Measurements from ENCODE around the gene VWF.

Gene VWF

GRCh38 chr12:6065863-6066199 is 58.6 kb downstream of the VWF start:
- Histone ChIP-seq H3K4me3 (ENCODE audit: low read depth, low read length) (no peak overlapping the region), H3K9me3 (ENCODE audit: control insufficient read depth, insufficient read depth, low read length) (no peaks in the 10 kb centered on the region), H3K4me1 (ENCODE audit: control insufficient read depth, insufficient read depth, low read length) (no peaks in the 10 kb centered on the region; the same call in 1 of the 2 replicates), H3K27me3 (ENCODE audit: control insufficient read depth, insufficient read depth, low read length) (no peaks in the 10 kb centered on the region), H3K9ac (ENCODE audit: low read depth, low read length) (no peak overlapping the region), H3K27ac (ENCODE audit: low read depth, low read length) (no peak overlapping the region), H3K36me3 (ENCODE audit: control insufficient read depth, insufficient read depth, low read length) (no peaks in the 10 kb centered on the region)

DNA sequence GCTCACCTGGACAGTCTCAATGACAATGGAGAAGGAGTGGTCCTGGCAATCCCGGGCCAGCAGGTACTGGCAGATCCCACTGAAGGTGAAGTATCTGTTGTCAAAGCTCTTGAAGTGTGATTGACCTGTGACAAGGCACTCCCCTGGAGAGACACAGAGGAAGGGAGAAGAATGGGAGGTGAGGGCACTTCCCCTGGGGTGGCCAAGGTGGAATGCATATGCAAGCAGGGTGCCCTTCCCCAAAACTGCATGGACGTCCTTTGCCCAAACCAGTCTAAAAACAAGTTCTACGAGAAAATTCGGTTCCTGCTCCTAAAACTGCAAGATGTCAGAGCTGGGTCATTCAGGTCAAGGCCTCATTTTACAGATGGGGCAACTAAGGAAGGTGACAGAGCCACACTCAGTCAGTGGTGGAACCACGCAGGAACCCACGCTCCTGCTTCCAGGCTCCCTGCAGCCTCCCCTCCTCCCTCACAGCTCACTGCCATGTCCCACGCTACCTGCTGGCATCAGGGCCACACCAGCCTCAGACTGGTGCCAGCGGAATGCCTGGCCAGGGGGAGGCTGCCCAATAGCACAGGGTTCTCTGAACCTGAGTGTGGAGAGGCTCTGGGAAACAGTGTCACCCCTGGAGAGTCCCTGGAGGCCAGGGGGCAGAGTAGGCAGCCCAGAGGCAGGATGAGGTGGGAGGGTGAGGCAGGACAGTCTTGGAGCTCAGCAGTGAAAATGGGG is 59.2 kb downstream of the VWF start:
- Histone ChIP-seq H3K4me3 (ENCODE audit: low read depth, low read length) (no peak overlapping the region), H3K9ac (ENCODE audit: low read depth, low read length) (no peak overlapping the region), H3K36me3 (ENCODE audit: control insufficient read depth, insufficient read depth, low read length) (no peaks in the 10 kb centered on the region), H3K4me1 (ENCODE audit: control insufficient read depth, insufficient read depth, low read length) (no peaks in the 10 kb centered on the region; the same call in 1 of the 2 replicates), H3K9me3 (ENCODE audit: control insufficient read depth, insufficient read depth, low read length) (no peaks in the 10 kb centered on the region), H3K27me3 (ENCODE audit: control insufficient read depth, insufficient read depth, low read length) (no peaks in the 10 kb centered on the region), H3K27ac (ENCODE audit: low read depth, low read length) (no peak overlapping the region)

DNA sequence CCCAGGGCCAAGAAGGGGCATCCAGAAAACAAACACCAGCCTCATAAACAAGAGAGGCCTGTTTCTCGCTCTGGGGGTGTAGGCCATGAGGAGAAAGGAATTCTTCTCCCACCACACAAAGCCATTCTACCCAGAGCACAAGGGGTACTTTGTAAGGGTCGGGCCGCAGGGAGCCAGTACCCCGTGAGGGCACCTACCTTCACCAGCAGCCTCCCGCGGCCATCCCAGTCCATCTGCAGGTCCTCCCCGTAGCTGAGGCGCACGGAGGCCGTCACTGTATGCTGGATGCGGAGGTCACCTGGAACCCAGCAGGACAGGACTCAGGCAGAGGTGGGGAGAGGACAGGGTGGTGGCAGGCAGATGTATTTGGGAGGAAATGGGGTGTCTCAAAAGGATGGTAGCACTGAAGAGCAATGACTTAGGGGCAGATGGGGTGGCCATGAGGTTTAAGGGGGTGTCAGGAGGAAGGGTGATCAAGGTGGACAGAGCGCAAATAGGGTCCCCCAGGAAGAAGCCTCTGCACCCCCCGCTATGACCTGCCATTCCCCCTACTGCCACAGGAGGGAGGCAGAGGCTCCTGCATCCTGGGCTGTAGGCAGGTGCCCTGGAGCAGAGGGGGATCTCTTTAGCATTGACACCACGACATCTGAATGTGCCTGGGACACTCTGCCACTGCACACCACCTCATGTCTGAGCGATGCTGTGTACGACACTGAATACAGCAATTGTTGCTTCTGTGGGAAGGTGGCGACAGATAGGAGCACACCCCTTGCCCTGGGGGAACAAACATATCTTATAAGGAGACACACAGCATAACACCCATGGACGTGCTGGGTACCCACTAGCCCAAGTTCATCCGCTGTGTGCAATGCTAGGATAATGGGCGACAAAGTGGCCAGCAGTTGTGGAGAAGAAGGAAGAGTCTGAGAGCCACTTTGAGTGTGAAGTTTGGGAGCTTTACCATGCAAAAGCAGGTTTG is 61.4 kb downstream of the VWF start:
- no peak overlapping the region for H3K4me3 ChIP-seq (ENCODE audit: low read depth, low read length)
- H3K27me3 ChIP-seq (ENCODE audit: control insufficient read depth, insufficient read depth, low read length): no peaks in the 10 kb centered on the region
- no peak overlapping the region for H3K9ac ChIP-seq (ENCODE audit: low read depth, low read length)
- no peak overlapping the region for H3K27ac ChIP-seq (ENCODE audit: low read depth, low read length)
- peaks cover 9% of the 10 kb centered on the region; the same call in 1 of the 2 replicates for H3K4me1 ChIP-seq (ENCODE audit: control insufficient read depth, insufficient read depth, low read length)
- H3K9me3 ChIP-seq (ENCODE audit: control insufficient read depth, insufficient read depth, low read length): no peaks in the 10 kb centered on the region
- H3K36me3 ChIP-seq (ENCODE audit: control insufficient read depth, insufficient read depth, low read length): no peaks in the 10 kb centered on the region

GRCh38 chr12:6062395-6062756 is 62.1 kb downstream of the VWF start:
- Histone ChIP-seq H3K4me3 (ENCODE audit: low read depth, low read length) (no peak overlapping the region), H3K9ac (ENCODE audit: low read depth, low read length) (no peak overlapping the region), H3K27ac (ENCODE audit: low read depth, low read length) (no peak overlapping the region), H3K36me3 (ENCODE audit: control insufficient read depth, insufficient read depth, low read length) (no peaks in the 10 kb centered on the region), H3K9me3 (ENCODE audit: control insufficient read depth, insufficient read depth, low read length) (no peaks in the 10 kb centered on the region), H3K4me1 (ENCODE audit: control insufficient read depth, insufficient read depth, low read length) (peaks cover 11% of the 10 kb centered on the region; the same call in 1 of the 2 replicates), H3K27me3 (ENCODE audit: control insufficient read depth, insufficient read depth, low read length) (no peaks in the 10 kb centered on the region)

DNA sequence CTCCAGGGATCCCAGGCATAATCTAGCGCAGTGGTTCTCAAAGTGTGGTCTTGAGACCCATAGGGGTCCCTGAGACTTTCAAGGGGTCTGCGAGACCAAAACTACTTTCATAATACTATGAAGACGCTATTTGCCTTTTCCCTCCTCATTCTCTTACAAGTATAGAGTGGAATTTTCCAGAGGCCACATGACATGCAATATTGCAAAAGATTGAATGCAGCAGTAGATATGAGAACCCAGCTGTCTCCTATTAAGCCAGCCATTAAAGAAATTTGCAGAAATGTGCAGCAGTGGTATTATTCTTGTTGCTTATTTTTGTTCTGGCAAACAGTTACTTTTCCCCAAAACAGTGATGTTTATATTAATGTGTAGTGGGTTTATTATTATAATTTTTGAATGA is 62.8 kb downstream of the VWF start:
- Histone ChIP-seq H3K36me3 (ENCODE audit: control insufficient read depth, insufficient read depth, low read length) (no peaks in the 10 kb centered on the region), H3K27ac (ENCODE audit: low read depth, low read length) (no peak overlapping the region), H3K9ac (ENCODE audit: low read depth, low read length) (no peak overlapping the region), H3K9me3 (ENCODE audit: control insufficient read depth, insufficient read depth, low read length) (no peaks in the 10 kb centered on the region), H3K27me3 (ENCODE audit: control insufficient read depth, insufficient read depth, low read length) (peaks cover 4% of the 10 kb centered on the region; the same call in 1 of the 2 replicates), H3K4me3 (ENCODE audit: low read depth, low read length) (no peak overlapping the region), H3K4me1 (ENCODE audit: control insufficient read depth, insufficient read depth, low read length) (peaks cover 11% of the 10 kb centered on the region; the same call in 1 of the 2 replicates)

DNA sequence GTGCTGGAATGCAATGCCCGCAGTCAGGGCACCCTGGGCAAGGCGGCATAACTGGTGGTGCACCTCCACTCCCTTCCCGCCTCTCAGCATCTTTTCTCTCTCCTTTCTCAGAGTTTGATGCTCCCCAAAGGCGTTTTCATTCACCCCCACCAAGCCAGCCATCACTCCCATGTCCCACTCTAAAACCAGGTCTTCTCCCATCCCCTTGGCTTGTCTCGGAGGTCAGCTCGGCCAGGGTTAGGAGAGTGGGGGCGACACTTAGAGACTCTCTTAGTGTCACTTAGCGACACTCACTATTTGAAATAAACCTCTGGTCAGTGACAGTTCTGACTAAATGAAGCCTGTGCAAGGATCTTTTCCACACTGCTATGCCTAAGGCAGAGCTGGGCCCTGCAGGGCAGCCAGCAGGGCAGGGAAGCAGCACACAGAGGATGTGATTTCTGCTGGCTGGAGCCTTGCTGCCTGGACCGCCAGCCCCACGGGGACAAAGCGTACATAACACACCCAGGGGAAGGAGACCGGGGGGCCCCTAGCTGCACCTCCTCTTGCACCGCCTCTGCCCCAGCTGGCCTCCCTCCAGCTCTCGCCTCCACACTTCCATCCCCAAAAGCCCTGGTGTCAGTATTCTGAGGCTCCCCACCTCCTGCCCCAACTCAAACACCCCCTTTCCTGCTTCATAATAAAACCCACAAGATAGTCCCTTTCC is 64.5 kb downstream of the VWF start:
- no peak overlapping the region for H3K27ac ChIP-seq (ENCODE audit: low read depth, low read length)
- peaks cover 11% of the 10 kb centered on the region; the same call in 1 of the 2 replicates for H3K4me1 ChIP-seq (ENCODE audit: control insufficient read depth, insufficient read depth, low read length)
- H3K36me3 ChIP-seq (ENCODE audit: control insufficient read depth, insufficient read depth, low read length): no peaks in the 10 kb centered on the region
- no peak overlapping the region for H3K9ac ChIP-seq (ENCODE audit: low read depth, low read length)
- H3K4me3 ChIP-seq (ENCODE audit: low read depth, low read length): no peak overlapping the region
- H3K27me3 ChIP-seq (ENCODE audit: control insufficient read depth, insufficient read depth, low read length): peaks cover 10% of the 10 kb centered on the region; the same call in 1 of the 2 replicates
- no peaks in the 10 kb centered on the region for H3K9me3 ChIP-seq (ENCODE audit: control insufficient read depth, insufficient read depth, low read length)

- H3K36me3 ChIP-seq (ENCODE audit: control insufficient read depth, insufficient read depth, low read length): no peaks in the 10 kb centered on the region
- no peak overlapping the region for H3K27ac ChIP-seq (ENCODE audit: low read depth, low read length)
- H3K4me3 ChIP-seq (ENCODE audit: low read depth, low read length): no peak overlapping the region
- no peak overlapping the region for H3K9ac ChIP-seq (ENCODE audit: low read depth, low read length)
- H3K4me1 ChIP-seq (ENCODE audit: control insufficient read depth, insufficient read depth, low read length): peaks cover 11% of the 10 kb centered on the region; the same call in 1 of the 2 replicates
- H3K27me3 ChIP-seq (ENCODE audit: control insufficient read depth, insufficient read depth, low read length): peaks cover 10% of the 10 kb centered on the region; the same call in 1 of the 2 replicates
- H3K9me3 ChIP-seq (ENCODE audit: control insufficient read depth, insufficient read depth, low read length): no peaks in the 10 kb centered on the region
Observed at GRCh38 chr12:6059221-6059620, 65.2 kb downstream of the VWF start.

- peak overlapping the region; percentile 62 for H3K27ac ChIP-seq (ENCODE audit: low read depth, low read length)
- H3K9ac ChIP-seq (ENCODE audit: low read depth, low read length): no peak overlapping the region
- peaks cover 11% of the 10 kb centered on the region; the same call in 1 of the 2 replicates for H3K4me1 ChIP-seq (ENCODE audit: control insufficient read depth, insufficient read depth, low read length)
- peaks cover 10% of the 10 kb centered on the region; the same call in 1 of the 2 replicates for H3K27me3 ChIP-seq (ENCODE audit: control insufficient read depth, insufficient read depth, low read length)
- no peaks in the 10 kb centered on the region for H3K36me3 ChIP-seq (ENCODE audit: control insufficient read depth, insufficient read depth, low read length)
- H3K4me3 ChIP-seq (ENCODE audit: low read depth, low read length): no peak overlapping the region
- no peaks in the 10 kb centered on the region for H3K9me3 ChIP-seq (ENCODE audit: control insufficient read depth, insufficient read depth, low read length)
Observed at GRCh38 chr12:6058481-6059161, 65.8 kb downstream of the VWF start.

DNA sequence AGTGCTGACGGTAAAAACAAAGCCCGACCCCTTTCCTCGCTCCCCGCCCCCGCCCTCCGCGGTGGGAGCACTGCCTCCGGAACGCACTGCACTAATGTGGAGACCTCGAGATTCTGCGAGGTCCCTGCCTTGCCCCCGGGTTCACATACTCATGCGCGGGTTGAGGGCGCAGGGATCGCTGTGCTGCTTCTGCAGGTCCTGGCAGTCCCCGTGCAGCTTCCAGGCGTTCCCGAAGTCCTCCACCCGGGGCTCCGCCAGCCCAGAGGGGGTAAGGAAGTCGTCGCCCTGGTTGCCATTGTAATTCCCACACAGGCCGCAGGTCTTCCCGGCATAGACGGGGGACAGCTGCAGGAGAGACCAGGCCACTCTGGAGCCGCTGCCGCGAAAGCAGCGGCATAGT is 66.8 kb downstream of the VWF start:
- Histone ChIP-seq H3K9me3 (ENCODE audit: control insufficient read depth, insufficient read depth, low read length) (no peaks in the 10 kb centered on the region), H3K4me1 (ENCODE audit: control insufficient read depth, insufficient read depth, low read length) (peaks cover 11% of the 10 kb centered on the region; the same call in 1 of the 2 replicates), H3K4me3 (ENCODE audit: low read depth, low read length) (peak overlapping the region; percentile 58), H3K27me3 (ENCODE audit: control insufficient read depth, insufficient read depth, low read length) (peaks cover 10% of the 10 kb centered on the region; the same call in 1 of the 2 replicates), H3K36me3 (ENCODE audit: control insufficient read depth, insufficient read depth, low read length) (no peaks in the 10 kb centered on the region), H3K27ac (ENCODE audit: low read depth, low read length) (peak overlapping the region; percentile 62), H3K9ac (ENCODE audit: low read depth, low read length) (no peak overlapping the region)
